Neural progenitor cell (in vitro differentiated cells): ENCODE measurements around the gene C21orf58.

ENCODE experiments used
- CTCF ChIP-seq: fragments of 200-600 bp; sonication (generic); IDR thresholded peaks from 2 replicates; pipeline ENCODE4 v1.5.1; 2017; ENCODE audit warnings: antibody characterized with exemption, mild to moderate bottlenecking
- EZH2 ChIP-seq: fragments of 200-600 bp; sonication (generic); IDR thresholded peaks from 2 replicates; pipeline ENCODE4 v1.6.1; 2017; ENCODE audit warnings: antibody characterized with exemption, mild to moderate bottlenecking, moderate library complexity
- EZH2phosphoT487 ChIP-seq: fragments of 200-600 bp; sonication (generic); IDR thresholded peaks from 2 replicates; pipeline ENCODE4 v1.6.1; 2017; ENCODE audit warnings: antibody characterized with exemption

DNA sequence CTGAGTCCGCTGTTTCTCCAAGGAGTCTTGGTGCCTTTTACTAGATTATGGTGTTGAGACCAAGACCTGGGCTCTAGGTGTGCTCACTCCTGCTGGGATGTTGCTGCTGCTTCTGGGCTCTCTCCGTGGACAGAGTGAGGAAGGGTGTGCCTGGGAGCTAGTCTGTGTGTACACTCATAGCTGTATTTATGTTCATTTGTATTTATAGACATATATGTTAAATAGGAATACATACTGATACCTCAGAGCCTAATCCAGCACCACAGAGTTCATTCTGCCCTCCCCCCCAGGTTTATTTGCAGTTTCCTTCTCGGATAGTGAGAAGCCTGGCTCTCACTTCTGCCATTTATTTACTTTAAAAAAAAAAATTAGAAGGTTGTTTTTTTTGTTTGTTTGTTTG is 12.9 kb upstream of the C21orf58 start:
- no peak for TF ChIP-seq EZH2phosphoT487
- TF ChIP-seq CTCF = no peak
- TF ChIP-seq EZH2 = no peak
